ENCODE measurements around the gene TRPV6.

DNA sequence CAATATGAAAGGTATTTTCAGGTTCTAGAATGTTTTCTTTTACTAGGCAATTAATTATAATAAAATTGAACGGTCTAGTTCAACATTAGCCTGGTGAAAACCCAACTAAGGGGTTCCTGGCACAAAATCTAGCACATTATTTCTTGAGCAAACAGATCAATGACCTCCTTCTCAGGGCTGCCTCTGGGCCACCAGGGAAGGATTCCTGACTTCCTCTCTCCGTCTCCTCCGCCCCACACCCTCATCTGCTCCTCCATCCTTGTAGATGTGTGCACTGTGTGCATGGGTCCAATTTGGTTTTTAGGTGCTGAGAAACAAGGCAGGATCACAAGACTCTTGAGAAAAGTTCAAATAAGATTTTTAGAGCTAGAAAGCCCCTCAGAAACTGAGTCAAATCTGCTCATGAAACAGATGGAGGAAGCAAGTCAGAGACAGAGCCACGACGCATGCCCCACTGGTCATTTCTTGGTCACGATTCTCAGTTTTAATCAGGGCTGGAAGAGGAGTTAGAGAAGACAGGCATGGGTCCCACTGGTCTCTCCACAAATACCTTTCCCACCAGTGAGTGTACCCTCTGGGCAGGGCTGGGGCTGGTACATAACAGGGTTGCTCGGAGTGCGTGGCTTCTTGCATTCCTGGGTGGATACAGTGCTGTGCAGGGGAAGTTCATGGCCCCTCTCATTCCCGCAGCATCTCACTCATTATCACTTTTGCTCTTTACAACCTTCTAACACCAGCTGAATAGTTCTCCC, 3.8 kb downstream of the TRPV6 start:
- TF ChIP-seq, protein P1, sequence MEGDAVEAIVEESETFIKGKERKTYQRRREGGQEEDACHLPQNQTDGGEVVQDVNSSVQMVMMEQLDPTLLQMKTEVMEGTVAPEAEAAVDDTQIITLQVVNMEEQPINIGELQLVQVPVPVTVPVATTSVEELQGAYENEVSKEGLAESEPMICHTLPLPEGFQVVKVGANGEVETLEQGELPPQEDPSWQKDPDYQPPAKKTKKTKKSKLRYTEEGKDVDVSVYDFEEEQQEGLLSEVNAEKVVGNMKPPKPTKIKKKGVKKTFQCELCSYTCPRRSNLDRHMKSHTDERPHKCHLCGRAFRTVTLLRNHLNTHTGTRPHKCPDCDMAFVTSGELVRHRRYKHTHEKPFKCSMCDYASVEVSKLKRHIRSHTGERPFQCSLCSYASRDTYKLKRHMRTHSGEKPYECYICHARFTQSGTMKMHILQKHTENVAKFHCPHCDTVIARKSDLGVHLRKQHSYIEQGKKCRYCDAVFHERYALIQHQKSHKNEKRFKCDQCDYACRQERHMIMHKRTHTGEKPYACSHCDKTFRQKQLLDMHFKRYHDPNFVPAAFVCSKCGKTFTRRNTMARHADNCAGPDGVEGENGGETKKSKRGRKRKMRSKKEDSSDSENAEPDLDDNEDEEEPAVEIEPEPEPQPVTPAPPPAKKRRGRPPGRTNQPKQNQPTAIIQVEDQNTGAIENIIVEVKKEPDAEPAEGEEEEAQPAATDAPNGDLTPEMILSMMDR (IDR thresholded peaks at IDR 0.05; ENCODE audit: insufficient read depth, low read length, poor library complexity, severe bottlenecking): no peak
- no peak for TF ChIP-seq EZH2phosphoT487 (conservative IDR thresholded peaks at IDR 0.05; ENCODE audit: low read length)
